TTC549 (cell line): ENCODE measurements around the gene VGLL4.
"Not testable (repeated sequence)": the region's sequence is repeated elsewhere in the genome, so short reads cannot be mapped to it uniquely, and the experiment has no call there.

ENCODE experiments used
- FAIRE-seq: peaks from 2 replicates; lab custom pipeline; 2012; peaks lifted over from hg19 to GRCh38; lab: Jason Lieb, UNC

Gene VGLL4

GRCh38 chr3:11583638-11584046 lies 60.1 kb downstream of the VGLL4 start:
- no peak for FAIRE-seq

- no peak for FAIRE-seq
These were observed 60.5 kb downstream of the VGLL4 start for GRCh38 chr3:11583235-11583634.

GRCh38 chr3:11582191-11582968 lies 61.3 kb downstream of the VGLL4 start:
- no peak for FAIRE-seq

GRCh38 chr3:11581237-11582190 lies 62.2 kb downstream of the VGLL4 start:
- no peak for FAIRE-seq

GRCh38 chr3:11580645-11581044 lies 63.1 kb downstream of the VGLL4 start:
- FAIRE-seq: no peak

GRCh38 chr3:11578169-11578568 lies 65.5 kb downstream of the VGLL4 start:
- no peak for FAIRE-seq

GRCh38 chr3:11576453-11576852 lies 67.3 kb downstream of the VGLL4 start:
- no peak for FAIRE-seq

GRCh38 chr3:11575677-11576076 lies 68.0 kb downstream of the VGLL4 start:
- no peak for FAIRE-seq

- FAIRE-seq: no peak
These were observed 68.6 kb downstream of the VGLL4 start for GRCh38 chr3:11574981-11575669.

- FAIRE-seq: not testable (repeated sequence)
These were observed 71.1 kb downstream of the VGLL4 start for GRCh38 chr3:11572660-11573059.

- FAIRE-seq: no peak
These were observed 72.8 kb downstream of the VGLL4 start for GRCh38 chr3:11570789-11571495.

- no peak for FAIRE-seq
These were observed 73.5 kb downstream of the VGLL4 start for GRCh38 chr3:11570251-11570650.

- FAIRE-seq: no peak
These were observed 74.5 kb downstream of the VGLL4 start for GRCh38 chr3:11569156-11569741.

- FAIRE-seq: no peak
These were observed 75.1 kb downstream of the VGLL4 start for GRCh38 chr3:11568503-11569155.

- no peak for FAIRE-seq
These were observed 75.9 kb downstream of the VGLL4 start for GRCh38 chr3:11567516-11568467.

GRCh38 chr3:11566916-11567315 lies 76.8 kb downstream of the VGLL4 start:
- no peak for FAIRE-seq

GRCh38 chr3:11566478-11566877 lies 77.2 kb downstream of the VGLL4 start:
- no peak for FAIRE-seq

- FAIRE-seq: no peak
These were observed 77.8 kb downstream of the VGLL4 start for GRCh38 chr3:11565932-11566331.

- no peak for FAIRE-seq
These were observed 78.2 kb downstream of the VGLL4 start for GRCh38 chr3:11565492-11565891.

- FAIRE-seq: no peak
These were observed 78.6 kb downstream of the VGLL4 start for GRCh38 chr3:11565072-11565471.
